WTC11 (cell line): ENCODE measurements around the gene MFGE8.

Source experiments
- ATF3 ChIP-seq: sonication (generic); formaldehyde crosslinking; conservative IDR thresholded peaks from 2 replicates; pipeline ENCODE4 v1.8.1; 2022; ENCODE audit warnings: mild to moderate bottlenecking, missing genetic modification reagents
- E2F5 ChIP-seq: sonication (generic); formaldehyde crosslinking; IDR thresholded peaks from 2 replicates; pipeline ENCODE4 v1.8.1; 2022; ENCODE audit warnings: mild to moderate bottlenecking, moderate library complexity, missing genetic modification reagents
- EMX1 ChIP-seq: fragments of 250-450 bp; sonication (Bioruptor Pico); IDR thresholded peaks from 2 replicates; pipeline ENCODE4 v1.8.0; 2021; ENCODE audit warnings: mild to moderate bottlenecking
- FOXJ3 ChIP-seq: sonication (generic); formaldehyde crosslinking; IDR thresholded peaks from 2 replicates; pipeline ENCODE4 v1.9.0; 2021; ENCODE audit warnings: missing genetic modification reagents, mild to moderate bottlenecking, borderline replicate concordance
- NR3C1 ChIP-seq: sonication (generic); formaldehyde crosslinking; conservative IDR thresholded peaks from 2 replicates; pipeline ENCODE4 v1.8.1; 2023; ENCODE audit warnings: low read depth, mild to moderate bottlenecking, missing genetic modification reagents
- RELA ChIP-seq: sonication (generic); formaldehyde crosslinking; IDR thresholded peaks from 2 replicates; pipeline ENCODE4 v1.8.1; 2022; ENCODE audit warnings: missing genetic modification reagents, mild to moderate bottlenecking, borderline replicate concordance
- TF ChIP-seq, protein P1 (sequence below): fragments of 200-600 bp; IDR thresholded peaks from 2 replicates; pipeline ENCODE4 v1.8.0; 2022; ENCODE audit warnings: antibody characterized with exemption
- TF ChIP-seq, protein P2 (sequence below): sonication (generic); formaldehyde crosslinking; IDR thresholded peaks from 2 replicates; pipeline ENCODE4 v1.8.1; 2022; ENCODE audit warnings: low read depth, missing genetic modification reagents, borderline replicate concordance
- TF ChIP-seq, protein P3 (sequence below): sonication (generic); formaldehyde crosslinking; IDR thresholded peaks from 2 replicates; pipeline ENCODE4 v1.8.0; 2022; ENCODE audit warnings: mild to moderate bottlenecking, missing genetic modification reagents

GRCh38 chr15:88918738-88919137, 5.6 kb upstream of the MFGE8 start:
- TF ChIP-seq, protein P1, sequence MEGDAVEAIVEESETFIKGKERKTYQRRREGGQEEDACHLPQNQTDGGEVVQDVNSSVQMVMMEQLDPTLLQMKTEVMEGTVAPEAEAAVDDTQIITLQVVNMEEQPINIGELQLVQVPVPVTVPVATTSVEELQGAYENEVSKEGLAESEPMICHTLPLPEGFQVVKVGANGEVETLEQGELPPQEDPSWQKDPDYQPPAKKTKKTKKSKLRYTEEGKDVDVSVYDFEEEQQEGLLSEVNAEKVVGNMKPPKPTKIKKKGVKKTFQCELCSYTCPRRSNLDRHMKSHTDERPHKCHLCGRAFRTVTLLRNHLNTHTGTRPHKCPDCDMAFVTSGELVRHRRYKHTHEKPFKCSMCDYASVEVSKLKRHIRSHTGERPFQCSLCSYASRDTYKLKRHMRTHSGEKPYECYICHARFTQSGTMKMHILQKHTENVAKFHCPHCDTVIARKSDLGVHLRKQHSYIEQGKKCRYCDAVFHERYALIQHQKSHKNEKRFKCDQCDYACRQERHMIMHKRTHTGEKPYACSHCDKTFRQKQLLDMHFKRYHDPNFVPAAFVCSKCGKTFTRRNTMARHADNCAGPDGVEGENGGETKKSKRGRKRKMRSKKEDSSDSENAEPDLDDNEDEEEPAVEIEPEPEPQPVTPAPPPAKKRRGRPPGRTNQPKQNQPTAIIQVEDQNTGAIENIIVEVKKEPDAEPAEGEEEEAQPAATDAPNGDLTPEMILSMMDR, result no peak
- TF ChIP-seq, protein P2, sequence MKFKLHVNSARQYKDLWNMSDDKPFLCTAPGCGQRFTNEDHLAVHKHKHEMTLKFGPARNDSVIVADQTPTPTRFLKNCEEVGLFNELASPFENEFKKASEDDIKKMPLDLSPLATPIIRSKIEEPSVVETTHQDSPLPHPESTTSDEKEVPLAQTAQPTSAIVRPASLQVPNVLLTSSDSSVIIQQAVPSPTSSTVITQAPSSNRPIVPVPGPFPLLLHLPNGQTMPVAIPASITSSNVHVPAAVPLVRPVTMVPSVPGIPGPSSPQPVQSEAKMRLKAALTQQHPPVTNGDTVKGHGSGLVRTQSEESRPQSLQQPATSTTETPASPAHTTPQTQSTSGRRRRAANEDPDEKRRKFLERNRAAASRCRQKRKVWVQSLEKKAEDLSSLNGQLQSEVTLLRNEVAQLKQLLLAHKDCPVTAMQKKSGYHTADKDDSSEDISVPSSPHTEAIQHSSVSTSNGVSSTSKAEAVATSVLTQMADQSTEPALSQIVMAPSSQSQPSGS (CRISPR knock-in tag), result no peak
- TF ChIP-seq RELA (CRISPR knock-in tag), result no peak
- TF ChIP-seq EMX1 (CRISPR knock-in tag), result no peak
- no peak for TF ChIP-seq ATF3 (CRISPR knock-in tag)
- TF ChIP-seq E2F5 (CRISPR knock-in tag), result no peak
- TF ChIP-seq, protein P3, sequence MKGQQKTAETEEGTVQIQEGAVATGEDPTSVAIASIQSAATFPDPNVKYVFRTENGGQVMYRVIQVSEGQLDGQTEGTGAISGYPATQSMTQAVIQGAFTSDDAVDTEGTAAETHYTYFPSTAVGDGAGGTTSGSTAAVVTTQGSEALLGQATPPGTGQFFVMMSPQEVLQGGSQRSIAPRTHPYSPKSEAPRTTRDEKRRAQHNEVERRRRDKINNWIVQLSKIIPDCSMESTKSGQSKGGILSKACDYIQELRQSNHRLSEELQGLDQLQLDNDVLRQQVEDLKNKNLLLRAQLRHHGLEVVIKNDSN, result no peak
- no peak for TF ChIP-seq FOXJ3 (CRISPR knock-in tag)
- TF ChIP-seq NR3C1 (CRISPR knock-in tag), result no peak
